RWPE2 (cell line): ENCODE data around the gene LDLRAD3.

Source experiments
- ATAC-seq: fragments of 200-7000 bp; cut with Tn5 transposase; 3 replicates; pipeline ENCODE4 v1.9.1; 2021; ENCODE audit warnings: low read depth
- DNase-seq: peaks from one replicate; pipeline ENCODE4 v3.0.0-alpha.2; 2020; ENCODE audit warnings: low spot score
- H3K27ac ChIP-seq: fragments of 450-650 bp; 2 replicates; pipeline ENCODE4 v1.5.1; 2017; ENCODE audit warnings: mild to moderate bottlenecking; ENCODE audit not compliant: poor library complexity, severe bottlenecking
- H3K27me3 ChIP-seq: fragments of 250-450 bp; sonication (Bioruptor Pico); 2 replicates; pipeline ENCODE4 v1.5.1; 2021; ENCODE audit warnings: mild to moderate bottlenecking, moderate library complexity; ENCODE audit not compliant: insufficient read depth, poor library complexity, severe bottlenecking
- H3K36me3 ChIP-seq: fragments of 250-450 bp; sonication (Bioruptor Pico); 2 replicates; pipeline ENCODE4 v1.5.1; 2020; ENCODE audit warnings: low read depth, mild to moderate bottlenecking, moderate library complexity
- H3K4me1 ChIP-seq: fragments of 250-450 bp; sonication (Bioruptor Pico); 2 replicates; pipeline ENCODE4 v1.5.1; 2021; ENCODE audit warnings: mild to moderate bottlenecking, moderate library complexity; ENCODE audit not compliant: insufficient read depth, poor library complexity, severe bottlenecking
- H3K4me3 ChIP-seq: fragments of 250-450 bp; sonication (Bioruptor Pico); 2 replicates; pipeline ENCODE4 v1.5.1; 2021; ENCODE audit warnings: mild to moderate bottlenecking, moderate library complexity; ENCODE audit not compliant: severe bottlenecking
- H3K9me3 ChIP-seq: fragments of 250-450 bp; sonication (Bioruptor Pico); 2 replicates; pipeline ENCODE4 v1.5.1; 2021; ENCODE audit warnings: mild to moderate bottlenecking, moderate library complexity; ENCODE audit not compliant: severe bottlenecking
- CTCF ChIP-seq: fragments of 450-650 bp; IDR thresholded peaks from one replicate; pipeline ENCODE4 v1.5.1; 2017; ENCODE audit warnings: mild to moderate bottlenecking, moderate library complexity; ENCODE audit not compliant: poor library complexity, severe bottlenecking

The LDLRAD3 gene

GRCh38 chr11:35963911-35964310 is 20.0 kb downstream of the LDLRAD3 start:
- H3K9me3 ChIP-seq, result no peaks in the 10 kb centered on the region
- no peak for TF ChIP-seq CTCF
- no peak overlapping the region for H3K27ac ChIP-seq
- no peaks in the 10 kb centered on the region for H3K36me3 ChIP-seq
- ATAC-seq, result no peak
- no peak overlapping the region for H3K4me3 ChIP-seq
- no peaks in the 10 kb centered on the region for H3K27me3 ChIP-seq
- no peaks in the 10 kb centered on the region for H3K4me1 ChIP-seq
- DNase-seq, result no peak

GRCh38 chr11:35964841-35965240 is 21.0 kb downstream of the LDLRAD3 start:
- no peak overlapping the region for H3K27ac ChIP-seq
- no peak for TF ChIP-seq CTCF
- ATAC-seq (no peak), DNase-seq (no peak)
- H3K27me3 ChIP-seq, result no peaks in the 10 kb centered on the region
- no peaks in the 10 kb centered on the region for H3K36me3 ChIP-seq
- no peaks in the 10 kb centered on the region for H3K4me1 ChIP-seq
- H3K9me3 ChIP-seq, result no peaks in the 10 kb centered on the region
- H3K4me3 ChIP-seq, result no peak overlapping the region

GRCh38 chr11:35967042-35967441 is 23.2 kb downstream of the LDLRAD3 start:
- no peak overlapping the region for H3K27ac ChIP-seq
- no peaks in the 10 kb centered on the region for H3K27me3 ChIP-seq
- H3K36me3 ChIP-seq, result no peaks in the 10 kb centered on the region
- DNase-seq, result no peak
- no peaks in the 10 kb centered on the region for H3K4me1 ChIP-seq
- no peaks in the 10 kb centered on the region for H3K9me3 ChIP-seq
- no peak for ATAC-seq
- TF ChIP-seq CTCF, result no peak
- no peak overlapping the region for H3K4me3 ChIP-seq

GRCh38 chr11:35968386-35969088 is 24.7 kb downstream of the LDLRAD3 start:
- no peak for DNase-seq
- no peaks in the 10 kb centered on the region for H3K36me3 ChIP-seq
- no peak for TF ChIP-seq CTCF
- H3K9me3 ChIP-seq, result no peaks in the 10 kb centered on the region
- no peak overlapping the region for H3K27ac ChIP-seq
- H3K4me3 ChIP-seq, result no peak overlapping the region
- no peaks in the 10 kb centered on the region for H3K27me3 ChIP-seq
- ATAC-seq, result no peak
- H3K4me1 ChIP-seq, result no peaks in the 10 kb centered on the region

GRCh38 chr11:35969089-35970042 is 25.5 kb downstream of the LDLRAD3 start:
- Histone ChIP-seq H3K4me1 (no peaks in the 10 kb centered on the region), H3K27ac (no peak overlapping the region), H3K9me3 (no peaks in the 10 kb centered on the region), H3K36me3 (peaks cover 2% of the 10 kb centered on the region; the same call in 1 of the 2 replicates), H3K4me3 (no peak overlapping the region), H3K27me3 (no peaks in the 10 kb centered on the region)
- TF ChIP-seq CTCF, result no peak
- ATAC-seq (no peak), DNase-seq (no peak)
